BJ (cell line): Measurements from ENCODE around the gene GNPTAB. TPM values are rescaled to one million over a fixed set of nuclear protein-coding genes. Genes with fewer than 3 reads are reported as not detected.
A peak's percentile ranks its signal among the peaks of the same experiment; 100 is the strongest.

Source experiments
- CTCF ChIA-PET: fragments of 350-600 bp; formaldehyde crosslinking; extraction: SDS; loops from one replicate; lab custom pipeline; 2021; ENCODE audit warnings: antibody characterized with exemption, inconsistent platforms; lab: Yijun Ruan, JAX
- POLR2A ChIA-PET: fragments of 300-600 bp; sonication (Branson Sonifier 250); formaldehyde crosslinking; extraction: SDS; loops from one replicate; lab custom pipeline; 2021; ENCODE audit warnings: antibody characterized with exemption; lab: Charles Lee
- DNase-seq: peaks from one replicate; pipeline ENCODE4 v3.0.0-alpha.2; 2011; ENCODE audit warnings: low read depth
- H3K27me3 ChIP-seq: 2 replicates; pipeline ENCODE4 v1.6.0; 2011; ENCODE audit warnings: low read length; ENCODE audit not compliant: control insufficient read depth, insufficient read depth
- H3K36me3 ChIP-seq: 2 replicates; pipeline ENCODE4 v1.5.1; 2011; ENCODE audit warnings: low read length; ENCODE audit not compliant: control insufficient read depth, insufficient read depth
- H3K4me3 ChIP-seq: 2 replicates; pipeline ENCODE4 v1.5.1; 2011; ENCODE audit warnings: low read depth, mild to moderate bottlenecking, control low read depth, low read length
- polyA plus RNA-seq: library from polyadenylated mRNA; depleted of rRNA; stranded (reverse); fragments of >200 nt; gene quantifications from 2 replicates; pipeline ENCODE4 v1.2.3, GENCODE V29; 2011
- TF ChIP-seq, protein P1 (sequence below): IDR thresholded peaks from 2 replicates; pipeline ENCODE4 v1.5.1; 2011; ENCODE audit warnings: low read depth, mild to moderate bottlenecking, control low read depth, inconsistent platforms, low read length, moderate library complexity; ENCODE audit not compliant: insufficient read depth

Gene GNPTAB
- polyA plus RNA-seq, 1 experiment = 20.5 TPM

DNA sequence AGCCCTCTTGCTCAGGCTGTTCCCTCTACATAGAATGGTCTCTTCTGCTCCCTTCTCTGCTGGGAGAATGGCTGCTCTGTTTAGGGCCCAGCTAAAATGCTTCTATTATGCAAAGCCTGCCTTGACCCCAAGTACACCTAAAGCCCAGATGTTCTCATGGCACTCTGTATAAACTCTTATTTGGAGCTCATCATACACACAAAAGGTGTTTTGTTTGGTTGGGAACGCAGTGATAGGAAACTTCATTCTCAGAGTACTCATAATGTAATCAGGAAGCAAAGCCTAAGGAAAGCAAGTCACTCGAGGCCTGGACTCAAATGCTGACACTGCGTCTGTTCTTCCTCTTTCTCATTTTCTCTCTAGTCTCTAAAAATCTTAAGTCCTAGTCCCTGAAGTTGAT lies 53.3 kb downstream of the GNPTAB start:
- ChIA-PET CTCF (interaction anchor here (0.8 to 2.6 kb wide), 3 partner anchors 15 to 61 kb away, joined by 3 to 7 read pairs (median 4); no protein-coding TSS in a partner anchor), POLR2A (no interaction called here)
- peaks cover 5% of the 10 kb centered on the region for H3K36me3 ChIP-seq
- H3K4me3 ChIP-seq = no peak overlapping the region
- TF ChIP-seq, protein P1, sequence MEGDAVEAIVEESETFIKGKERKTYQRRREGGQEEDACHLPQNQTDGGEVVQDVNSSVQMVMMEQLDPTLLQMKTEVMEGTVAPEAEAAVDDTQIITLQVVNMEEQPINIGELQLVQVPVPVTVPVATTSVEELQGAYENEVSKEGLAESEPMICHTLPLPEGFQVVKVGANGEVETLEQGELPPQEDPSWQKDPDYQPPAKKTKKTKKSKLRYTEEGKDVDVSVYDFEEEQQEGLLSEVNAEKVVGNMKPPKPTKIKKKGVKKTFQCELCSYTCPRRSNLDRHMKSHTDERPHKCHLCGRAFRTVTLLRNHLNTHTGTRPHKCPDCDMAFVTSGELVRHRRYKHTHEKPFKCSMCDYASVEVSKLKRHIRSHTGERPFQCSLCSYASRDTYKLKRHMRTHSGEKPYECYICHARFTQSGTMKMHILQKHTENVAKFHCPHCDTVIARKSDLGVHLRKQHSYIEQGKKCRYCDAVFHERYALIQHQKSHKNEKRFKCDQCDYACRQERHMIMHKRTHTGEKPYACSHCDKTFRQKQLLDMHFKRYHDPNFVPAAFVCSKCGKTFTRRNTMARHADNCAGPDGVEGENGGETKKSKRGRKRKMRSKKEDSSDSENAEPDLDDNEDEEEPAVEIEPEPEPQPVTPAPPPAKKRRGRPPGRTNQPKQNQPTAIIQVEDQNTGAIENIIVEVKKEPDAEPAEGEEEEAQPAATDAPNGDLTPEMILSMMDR = no peak
- H3K27me3 ChIP-seq = no peaks in the 10 kb centered on the region
- DNase-seq = no peak

GRCh38 chr12:101775816-101776215 lies 54.9 kb downstream of the GNPTAB start:
- no peak for DNase-seq
- ChIA-PET POLR2A (no interaction called here), CTCF (interaction anchor here (0.5 to 1.5 kb wide), 2 partner anchors 62 to 129 kb away, joined by 3 to 4 read pairs; no protein-coding TSS in a partner anchor)
- Histone ChIP-seq H3K4me3 (no peak overlapping the region), H3K36me3 (peaks cover 5% of the 10 kb centered on the region), H3K27me3 (no peaks in the 10 kb centered on the region)
- TF ChIP-seq, protein P1 = no peak

- ChIA-PET CTCF (interaction anchor here (0.6 to 3.1 kb wide), 31 partner anchors 10 to 1109 kb away, joined by 3 to 35 read pairs (median 4); partner anchors contain the start of gene GNPTAB), POLR2A (interaction anchor here (0.6 kb wide), 1 partner anchor 39 kb away, joined by 3 read pairs; no protein-coding TSS in a partner anchor)
- H3K36me3 ChIP-seq = peaks cover 5% of the 10 kb centered on the region
- TF ChIP-seq, protein P1 = peak; percentile 80
- H3K4me3 ChIP-seq = no peak overlapping the region
- DNase-seq = peak; percentile 11
- H3K27me3 ChIP-seq = no peaks in the 10 kb centered on the region
Observed at GRCh38 chr12:101773650-101774162, 57.1 kb downstream of the GNPTAB start.

- ChIA-PET CTCF (interaction anchor here (0.7 to 3.1 kb wide), 7 partner anchors 10 to 67 kb away, joined by 3 to 35 read pairs (median 6); partner anchors contain the start of gene GNPTAB), POLR2A (no interaction called here)
- DNase-seq = no peak
- H3K4me3 ChIP-seq = no peak overlapping the region
- H3K36me3 ChIP-seq = peaks cover 7% of the 10 kb centered on the region
- no peaks in the 10 kb centered on the region for H3K27me3 ChIP-seq
- TF ChIP-seq, protein P1 = no peak
Observed at GRCh38 chr12:101772012-101772775, 58.6 kb downstream of the GNPTAB start.

DNA sequence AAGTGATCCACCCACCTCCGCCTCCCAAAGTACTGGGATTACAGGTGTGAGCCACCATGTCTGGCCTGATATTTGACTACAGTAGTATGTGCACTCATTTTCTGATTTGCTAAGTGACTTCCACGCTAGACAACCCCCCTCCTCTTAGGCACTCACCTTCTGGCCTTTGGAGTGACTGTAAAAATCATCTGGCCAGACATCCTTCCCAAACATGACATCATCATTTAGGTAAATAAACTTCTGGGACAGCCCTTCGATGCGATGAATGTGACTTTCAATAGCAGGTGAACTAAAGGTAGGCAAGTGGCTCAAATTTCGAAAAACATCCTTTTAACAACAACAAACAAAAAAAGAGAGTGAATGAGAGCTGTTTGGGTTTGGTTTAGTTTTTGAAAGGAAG lies 60.9 kb downstream of the GNPTAB start:
- Histone ChIP-seq H3K27me3 (no peaks in the 10 kb centered on the region), H3K4me3 (no peak overlapping the region), H3K36me3 (peaks cover 2% of the 10 kb centered on the region; the same call in 1 of the 2 replicates)
- POLR2A ChIA-PET = no interaction called here
- no peak for DNase-seq
- CTCF ChIA-PET = interaction anchor here (1.3 to 1.7 kb wide), 3 partner anchors 10 to 68 kb away, joined by 3 to 12 read pairs (median 3); no protein-coding TSS in a partner anchor
- TF ChIP-seq, protein P1 = no peak
